HG03469 (cell line): Measurements from ENCODE around the gene MAP3K7CL.
A peak's percentile ranks its signal among the peaks of the same experiment; 100 is the strongest.

ENCODE experiments used
- ATAC-seq: cut with Tn5 transposase; IDR thresholded peaks from one replicate; pipeline ENCODE4 v1.9.1; 2021; ENCODE audit warnings: mild to moderate bottlenecking, moderate library complexity, moderate number of reproducible peaks; ENCODE audit not compliant: unreplicated experiment

Gene MAP3K7CL, protein sequence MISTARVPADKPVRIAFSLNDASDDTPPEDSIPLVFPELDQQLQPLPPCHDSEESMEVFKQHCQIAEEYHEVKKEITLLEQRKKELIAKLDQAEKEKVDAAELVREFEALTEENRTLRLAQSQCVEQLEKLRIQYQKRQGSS

DNA sequence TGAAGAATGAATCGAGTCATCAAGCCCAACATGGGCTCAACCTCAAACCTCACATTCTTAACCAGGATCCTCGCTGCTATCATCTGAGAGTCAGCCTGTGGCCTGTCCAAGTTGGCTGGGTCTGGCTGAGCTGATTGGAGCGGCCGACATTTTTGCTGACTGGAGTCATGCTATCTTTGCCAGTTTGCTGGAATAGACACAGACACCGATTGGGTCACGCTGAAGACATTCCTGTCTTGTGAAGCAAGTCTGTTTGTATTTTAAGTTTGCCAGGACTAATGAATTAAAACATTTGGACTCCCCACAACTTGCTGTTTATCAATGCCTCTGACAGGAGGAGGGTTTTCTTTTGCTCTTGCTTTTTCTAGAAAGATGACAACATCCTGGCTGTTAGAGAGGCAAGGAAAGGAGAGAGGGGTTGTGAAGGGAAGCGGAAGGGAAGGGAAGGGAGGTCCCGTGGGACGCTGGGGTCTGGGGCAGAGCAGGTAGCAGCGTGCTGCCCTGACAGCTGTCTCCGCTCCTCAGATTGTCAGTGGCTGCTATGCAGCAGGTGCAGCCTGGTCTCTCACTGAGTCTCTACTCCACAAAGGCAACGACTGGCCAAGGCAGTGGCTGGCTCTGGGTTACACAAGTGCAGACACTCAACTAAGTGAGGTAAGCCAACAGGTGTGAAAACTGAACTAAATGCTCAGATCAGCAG, at the start of gene MAP3K7CL:
TSS of gene MAP3K7CL (plus strand) at position 375 of the 700 bp plus-strand sequence. CDS start 2,701 bp downstream, outside the sequence.
- no peak for ATAC-seq

DNA sequence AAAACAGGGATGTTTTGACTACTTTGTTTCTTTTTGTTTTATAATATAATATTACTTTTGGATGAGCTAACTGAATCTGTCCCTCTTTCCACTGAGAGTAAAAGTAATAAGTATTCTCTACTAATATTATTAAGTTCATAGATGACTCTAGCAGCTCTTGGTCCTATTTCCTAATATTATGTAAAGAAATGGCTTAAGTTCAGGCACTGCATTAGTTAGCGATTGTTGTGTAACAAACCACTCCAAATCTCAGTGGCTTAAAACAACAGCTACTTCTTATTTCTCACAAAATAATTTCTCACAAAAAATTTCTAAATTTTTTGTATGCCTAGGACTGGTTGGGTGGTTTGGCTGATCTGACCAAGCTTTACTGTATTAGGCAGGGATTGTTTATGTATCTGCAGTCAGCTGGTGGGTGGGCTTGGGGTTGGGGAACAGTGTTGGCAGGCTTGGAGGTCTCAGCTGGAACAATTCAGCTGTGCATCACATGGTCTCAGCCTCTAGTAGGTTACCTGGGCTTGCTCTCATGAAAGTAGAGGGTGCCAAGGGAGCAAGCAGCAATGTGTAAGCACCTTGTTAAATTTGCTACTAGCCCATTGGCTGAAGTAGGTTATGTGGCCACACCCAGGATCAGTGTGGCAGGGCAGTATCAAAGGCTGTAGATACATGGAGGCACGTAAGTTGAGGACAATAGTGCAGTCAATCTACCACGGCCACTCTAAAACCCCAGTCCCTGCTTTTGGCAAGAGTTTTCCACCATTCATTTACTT, 48.2 kb upstream of the MAP3K7CL start:
- no peak for ATAC-seq

DNA sequence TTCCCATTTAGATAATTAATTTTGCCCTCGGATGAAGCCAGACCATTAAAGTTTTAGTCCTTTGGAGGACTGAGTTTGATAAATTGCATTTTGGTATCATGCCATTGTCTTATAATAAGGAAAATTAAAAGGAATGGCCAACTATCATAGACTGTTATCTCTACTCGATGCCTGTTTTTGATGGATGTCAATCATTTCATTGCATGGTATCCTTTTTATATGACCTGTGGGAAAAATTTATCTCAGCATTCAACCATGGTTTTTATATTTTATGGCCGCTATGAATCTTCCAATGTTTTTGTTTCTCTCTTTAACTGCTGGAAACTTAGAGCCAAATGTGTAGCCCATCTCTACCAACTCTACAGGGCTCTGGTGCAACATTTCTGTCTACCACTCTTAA, 47.1 kb upstream of the MAP3K7CL start:
- no peak for ATAC-seq

DNA sequence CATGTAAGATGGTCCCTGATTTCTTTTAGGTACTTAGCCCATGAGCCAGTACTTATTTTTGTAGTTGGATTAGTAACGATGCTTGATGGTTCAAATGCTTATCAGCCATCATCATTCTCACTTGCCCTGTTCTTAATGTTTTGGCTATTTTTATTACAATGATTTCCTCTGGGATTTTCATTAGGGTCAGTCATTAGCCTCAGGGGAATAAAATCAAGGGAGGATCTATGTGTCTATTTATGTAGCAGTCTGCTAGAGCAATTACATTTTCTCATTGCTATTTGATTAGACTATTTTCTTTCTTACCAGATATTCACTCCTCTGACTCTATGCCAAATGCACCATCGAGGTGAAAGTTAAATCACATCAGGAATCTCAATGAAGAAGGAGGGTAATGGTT, 46.1 kb upstream of the MAP3K7CL start:
- no peak for ATAC-seq

DNA sequence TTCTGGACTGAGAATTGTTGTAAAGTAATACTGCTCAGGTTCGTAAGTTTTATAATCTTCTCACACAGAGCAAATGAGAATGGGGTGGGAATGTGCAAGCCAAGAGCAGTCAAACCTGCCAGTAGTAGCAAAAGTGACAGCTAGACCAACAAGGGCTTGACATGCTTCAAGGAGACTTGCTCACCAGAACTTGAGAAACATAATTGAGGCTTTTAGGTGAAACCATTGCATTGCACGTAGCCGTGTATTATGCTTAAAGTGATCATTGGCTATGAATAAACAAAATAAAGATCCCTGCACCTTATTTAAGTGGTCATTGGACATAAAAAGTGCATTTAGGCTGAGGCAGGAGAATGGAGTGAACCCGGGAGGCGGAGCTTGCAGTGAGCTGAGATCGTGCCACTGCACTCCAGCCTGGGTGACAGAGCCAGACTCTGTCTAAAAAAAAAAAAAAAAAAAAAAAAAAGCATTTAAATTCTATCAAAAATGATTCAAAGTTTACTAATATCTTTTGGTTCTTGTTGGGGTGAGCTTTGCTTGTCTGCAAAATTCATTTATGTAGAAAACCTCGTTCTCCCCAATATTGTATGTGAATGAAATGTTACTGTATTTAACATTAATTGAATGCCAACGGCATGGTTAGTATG, 45.2 kb upstream of the MAP3K7CL start:
- ATAC-seq, result no peak

DNA sequence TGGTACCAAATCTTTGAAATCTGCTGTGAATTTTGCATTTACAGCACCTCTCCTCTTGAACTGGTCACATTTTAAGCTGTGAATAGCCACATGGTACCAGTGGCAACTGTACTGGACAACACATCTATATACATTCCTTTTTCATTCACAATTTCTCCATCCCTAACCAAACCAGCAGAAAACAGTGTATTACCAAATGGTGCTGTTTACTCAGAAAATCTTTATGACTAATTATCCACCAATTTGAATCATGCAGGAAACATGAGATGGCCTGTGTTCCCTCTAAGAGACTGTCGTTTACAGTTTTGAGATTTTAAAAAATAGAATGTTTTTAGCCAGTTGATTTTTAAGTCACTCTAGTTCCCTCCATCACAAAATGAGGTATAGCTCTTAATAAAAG, 39.4 kb upstream of the MAP3K7CL start:
- no peak for ATAC-seq

DNA sequence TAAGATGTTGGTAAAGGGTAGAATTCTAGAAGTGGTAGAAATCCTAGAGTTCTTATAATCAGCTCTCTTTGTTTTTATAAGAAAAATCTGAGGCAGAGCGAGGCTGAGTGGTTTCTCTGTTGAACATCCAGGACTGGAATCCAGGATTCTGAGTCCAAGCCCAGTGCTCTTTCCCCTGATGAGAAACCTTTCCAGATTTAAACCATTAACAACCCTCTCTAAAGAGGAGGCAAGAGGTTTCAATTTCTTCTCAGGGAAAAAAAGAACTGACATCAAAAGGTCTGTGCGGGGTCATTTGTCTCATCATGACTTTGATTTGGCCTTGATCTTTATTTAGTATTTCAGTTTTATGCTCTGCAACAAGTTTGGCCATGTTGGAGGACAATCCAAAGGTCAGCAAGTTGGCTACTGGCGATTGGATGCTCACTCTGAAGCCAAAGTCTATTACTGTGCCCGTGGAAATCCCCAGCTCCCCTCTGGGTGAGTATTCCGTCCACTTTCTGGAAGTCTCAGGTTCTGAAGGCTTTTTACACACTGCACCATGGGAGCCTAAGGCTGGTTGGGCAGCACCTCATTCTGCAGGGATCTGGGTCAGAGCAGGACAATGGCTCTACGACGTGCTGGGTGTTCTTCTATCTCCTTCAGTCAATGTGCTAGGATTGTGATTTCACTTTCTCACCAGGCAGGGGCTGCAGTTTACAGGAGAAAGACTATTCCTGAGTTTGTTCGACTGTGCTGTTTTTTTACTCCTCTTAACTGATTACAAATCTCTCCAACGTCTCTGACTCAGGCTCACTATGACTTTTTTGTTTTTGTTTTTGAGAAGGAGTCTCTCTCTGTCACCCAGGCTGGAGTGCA, 38.1 kb upstream of the MAP3K7CL start:
- no peak for ATAC-seq

DNA sequence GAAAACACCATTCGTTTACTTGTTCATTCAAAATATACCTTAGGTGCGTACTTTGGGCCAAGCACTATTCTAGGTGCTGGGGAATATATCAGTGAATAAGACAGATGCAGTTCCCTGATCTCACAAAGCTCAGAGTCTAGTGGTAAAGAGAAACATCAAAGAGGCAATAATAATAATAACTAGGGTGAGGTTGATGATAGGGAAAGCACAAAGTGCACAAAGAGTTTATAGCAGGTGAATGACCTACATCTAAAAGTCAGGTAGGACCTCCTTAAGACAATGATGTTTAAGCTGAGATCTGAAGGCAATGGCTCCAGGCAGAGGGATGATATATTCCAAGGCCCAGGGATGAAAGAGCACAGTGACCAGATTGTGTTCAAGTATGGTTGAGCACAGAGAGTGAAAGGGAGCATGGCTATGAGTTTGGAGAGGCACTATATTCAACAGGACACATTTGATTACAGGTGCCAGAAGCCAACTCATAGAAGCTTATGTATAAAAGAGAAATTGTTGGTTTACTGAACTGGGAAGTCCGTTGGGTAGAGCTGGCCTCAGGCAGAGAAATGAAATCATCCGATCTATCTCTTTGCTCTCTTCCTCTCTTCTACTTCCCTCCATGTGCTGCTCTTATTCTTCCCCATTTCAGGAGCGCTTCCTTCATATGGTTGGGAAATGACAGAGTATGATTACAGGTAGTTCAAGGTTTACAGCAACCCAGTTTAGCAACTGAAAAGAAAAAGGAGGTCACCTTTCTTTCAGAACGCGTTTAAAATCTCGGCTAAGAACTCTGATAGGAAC, 34.0 kb upstream of the MAP3K7CL start:
- ATAC-seq, result no peak

DNA sequence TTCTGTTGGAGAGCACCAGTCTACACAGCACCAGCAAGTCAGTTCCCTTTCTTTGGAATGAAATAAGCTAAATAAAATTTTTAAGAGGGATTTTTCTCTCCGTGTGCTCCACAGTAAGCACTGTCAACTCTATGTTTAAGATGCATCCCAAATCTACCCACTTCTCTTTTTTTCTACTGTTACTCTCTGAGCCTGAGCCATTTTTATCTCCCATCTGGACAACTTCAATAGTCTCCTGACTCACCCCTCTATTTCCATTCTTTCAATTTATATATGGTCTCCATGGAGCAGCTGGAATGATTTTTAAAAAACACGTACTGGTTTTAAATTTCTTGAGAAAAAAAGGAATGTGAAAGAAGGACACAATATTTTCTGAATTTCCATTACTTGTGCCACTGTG, 32.3 kb upstream of the MAP3K7CL start:
- ATAC-seq, result no peak

DNA sequence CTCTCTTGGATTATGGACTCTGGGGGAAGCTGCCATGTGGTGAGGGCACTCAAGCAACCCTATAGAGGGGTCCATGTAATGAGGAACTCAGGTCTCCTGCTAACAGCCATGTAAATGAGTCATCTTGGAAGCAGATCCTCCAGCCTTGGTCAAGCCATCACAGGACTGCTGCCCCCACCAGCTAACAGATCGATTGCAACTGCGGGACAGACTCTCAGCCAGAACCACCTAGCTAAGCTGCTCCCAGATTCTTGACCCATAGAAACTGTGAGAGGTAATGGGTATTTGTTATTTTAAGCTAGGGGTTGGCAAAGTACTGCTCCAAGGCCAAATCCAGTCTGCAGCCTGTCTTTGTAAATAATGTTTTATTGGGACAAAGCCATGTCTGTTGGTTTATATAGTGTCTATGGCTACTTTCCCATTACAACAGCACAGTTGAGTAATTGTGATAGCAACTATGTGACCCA, 27.6 kb upstream of the MAP3K7CL start:
- ATAC-seq, result no peak

DNA sequence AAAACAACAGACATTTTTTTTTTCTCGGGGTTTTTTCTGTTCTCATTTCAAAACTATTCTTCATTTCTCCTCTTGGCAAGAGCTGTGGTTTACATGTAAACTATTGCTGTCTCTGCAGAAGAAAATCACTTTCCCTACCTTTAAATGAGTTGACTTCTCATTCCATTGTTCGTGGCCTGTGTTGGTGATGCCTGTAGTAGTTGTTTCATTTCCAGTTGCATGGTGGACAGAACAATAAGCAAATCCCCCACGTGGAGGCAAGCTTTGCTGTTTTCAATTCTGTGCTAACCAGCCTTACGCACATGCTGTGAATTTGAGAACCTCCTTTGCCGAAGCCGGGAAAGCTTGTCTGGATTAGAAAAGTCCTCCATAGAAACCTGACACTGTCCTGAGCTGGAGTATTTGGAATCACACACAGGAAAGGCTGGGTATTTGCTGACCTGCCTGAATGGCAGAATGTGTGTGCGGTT, 26.2 kb upstream of the MAP3K7CL start:
- no peak for ATAC-seq

DNA sequence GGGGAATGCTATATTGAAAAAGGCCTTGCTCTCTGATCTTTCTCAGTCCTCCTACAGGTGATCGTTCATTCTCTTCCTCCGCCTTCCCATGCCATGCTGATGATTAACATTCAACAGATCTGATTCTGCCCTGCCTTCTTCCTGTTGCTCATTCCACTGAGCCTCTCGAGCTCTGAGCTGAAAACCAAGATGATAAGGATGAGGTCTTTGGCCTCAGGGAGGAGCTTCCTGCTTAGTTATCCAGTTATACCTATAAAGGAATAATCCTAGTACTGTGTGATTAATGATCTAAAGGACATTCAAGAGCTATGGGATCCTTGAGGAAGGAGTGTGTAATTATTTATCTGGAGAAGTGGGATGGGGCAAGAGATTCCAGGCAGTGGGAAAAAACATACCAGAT, 25.2 kb upstream of the MAP3K7CL start:
- ATAC-seq, result no peak

DNA sequence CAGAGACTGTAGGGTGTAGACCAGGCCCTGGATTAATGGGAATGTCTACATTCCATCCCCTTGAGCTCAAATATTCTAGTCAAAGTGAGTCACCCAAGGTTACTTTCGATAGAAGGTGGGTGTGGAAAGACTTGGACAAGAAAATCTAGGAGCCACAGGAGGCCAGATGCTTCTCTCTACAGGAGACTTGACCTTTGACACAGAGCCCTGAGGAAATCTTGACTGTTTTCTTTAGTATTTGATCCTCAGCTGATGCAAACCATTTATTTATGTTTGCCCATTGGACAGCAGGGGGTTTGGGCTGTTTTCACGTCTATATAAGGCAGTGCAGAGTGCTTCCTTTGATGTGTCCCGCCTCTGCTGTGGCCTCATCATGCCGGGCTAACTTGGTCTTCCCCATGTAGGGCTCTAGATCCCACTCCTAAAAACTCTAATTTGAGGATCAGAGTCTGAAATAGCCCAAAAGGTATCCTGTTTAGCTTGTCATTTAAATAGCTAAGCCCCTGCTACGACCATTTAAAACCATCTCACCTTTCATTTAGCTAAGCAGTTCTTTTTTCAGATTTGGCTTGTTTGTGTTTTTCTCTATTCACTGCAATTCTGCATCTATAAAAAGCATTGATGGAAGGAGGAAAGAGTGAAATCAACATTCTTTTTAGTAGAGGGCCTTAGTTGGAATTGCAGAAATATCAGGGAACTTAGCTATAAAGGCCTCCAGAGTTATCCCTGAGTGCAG, 15.5 kb upstream of the MAP3K7CL start:
- no peak for ATAC-seq

DNA sequence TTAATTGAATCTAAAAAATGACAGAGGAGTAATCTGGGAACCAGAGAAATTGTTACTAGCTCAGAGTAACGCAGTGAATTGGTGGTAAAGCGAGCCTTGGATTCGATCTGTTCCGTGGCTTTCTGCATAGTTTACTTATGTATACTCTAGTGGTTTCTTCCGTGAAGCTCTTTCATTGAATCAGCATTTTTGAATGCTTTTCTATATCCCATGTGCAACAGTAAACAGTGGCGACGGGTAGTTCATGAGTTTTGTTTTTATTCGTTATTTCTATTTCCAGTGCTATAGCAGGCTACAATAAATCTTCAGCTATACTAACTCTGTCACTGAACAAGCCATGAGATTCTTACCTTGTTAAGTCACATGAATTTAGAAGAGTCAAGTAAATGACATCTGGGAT, 14.5 kb upstream of the MAP3K7CL start:
- no peak for ATAC-seq

DNA sequence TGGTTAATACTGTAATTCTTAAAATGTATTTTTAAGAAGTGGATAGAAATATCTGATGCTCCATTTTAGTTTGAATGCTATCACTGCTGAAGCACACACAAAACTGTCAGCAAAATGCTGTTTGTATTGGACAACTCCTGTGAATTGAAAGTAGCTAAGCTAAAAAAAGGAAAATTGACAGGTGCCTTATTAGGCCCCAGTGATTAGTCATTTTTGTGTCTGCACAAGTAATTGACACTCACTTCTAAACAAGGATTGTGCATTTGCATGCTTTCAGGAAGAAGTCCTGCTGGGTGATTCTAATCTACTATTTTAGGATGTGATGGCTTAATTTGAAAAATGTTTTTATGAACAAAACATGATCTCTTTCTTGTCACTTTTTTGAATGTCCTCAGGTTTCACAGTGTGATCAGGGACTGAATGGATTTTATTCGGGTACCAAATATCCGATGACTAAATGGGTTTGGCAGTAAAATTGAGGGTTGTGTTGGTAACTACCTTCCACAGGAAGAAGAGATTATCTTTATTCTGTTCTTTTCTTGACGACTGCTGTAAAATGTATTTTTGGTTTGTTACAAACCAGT, 13.0 kb upstream of the MAP3K7CL start:
- ATAC-seq, result peak; percentile 38

DNA sequence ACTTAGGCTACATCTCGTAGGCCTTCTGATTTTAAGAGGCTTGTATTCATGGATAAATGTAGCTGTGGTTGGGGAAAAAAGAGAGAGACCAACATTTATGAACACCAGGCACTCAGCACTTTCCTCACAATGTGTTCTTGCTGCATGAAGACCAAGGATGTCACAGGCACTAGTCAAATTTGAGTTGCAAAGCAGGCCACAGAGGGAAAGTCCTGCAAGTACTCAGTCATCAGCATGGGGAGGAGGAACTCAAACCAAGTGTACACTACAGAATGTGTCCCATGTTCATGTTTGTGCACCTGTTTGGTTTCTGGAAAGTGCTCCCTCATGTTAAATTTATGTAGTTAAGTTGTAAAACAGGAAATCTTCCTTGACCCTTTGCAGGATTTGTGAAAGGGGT, 8.7 kb upstream of the MAP3K7CL start:
- ATAC-seq, result peak; percentile 48

DNA sequence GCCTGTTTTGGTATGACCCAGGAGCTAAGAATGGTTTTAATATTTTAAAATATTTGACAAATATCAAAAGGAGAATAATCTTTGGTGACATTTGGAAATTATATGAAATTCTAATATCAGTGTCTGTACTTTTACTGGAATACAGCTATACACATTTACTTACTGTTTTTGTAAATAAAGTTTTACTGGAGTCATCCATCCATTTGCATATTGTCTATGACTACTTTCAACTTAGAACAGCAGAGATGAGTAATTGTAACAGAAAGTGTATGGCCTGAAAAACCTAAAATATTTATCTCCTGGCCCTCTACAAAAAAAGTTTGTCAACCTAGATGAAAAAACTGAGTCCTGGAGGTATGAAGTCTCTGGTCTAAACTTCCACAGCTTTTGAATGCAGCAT, 5.8 kb upstream of the MAP3K7CL start:
- no peak for ATAC-seq

DNA sequence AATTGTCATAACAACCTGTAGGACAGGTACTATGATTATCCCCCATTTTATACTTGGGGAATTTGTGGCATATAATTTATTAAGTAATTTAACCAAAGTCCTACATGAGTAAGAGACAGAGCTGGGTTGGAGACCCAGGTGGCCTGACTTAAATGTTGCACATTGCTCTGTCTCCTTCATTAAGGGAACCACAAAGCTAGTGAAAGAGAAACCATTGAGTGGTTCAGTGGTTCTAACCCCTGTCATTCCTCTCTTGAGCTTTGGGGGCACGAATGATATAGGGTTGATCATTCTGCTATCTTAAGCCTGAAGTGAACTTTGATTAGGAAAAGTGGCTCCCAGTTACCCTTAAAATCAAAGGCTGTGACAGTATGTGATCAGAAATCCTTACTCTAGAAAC, 5.3 kb upstream of the MAP3K7CL start:
- peak; percentile 75 for ATAC-seq

DNA sequence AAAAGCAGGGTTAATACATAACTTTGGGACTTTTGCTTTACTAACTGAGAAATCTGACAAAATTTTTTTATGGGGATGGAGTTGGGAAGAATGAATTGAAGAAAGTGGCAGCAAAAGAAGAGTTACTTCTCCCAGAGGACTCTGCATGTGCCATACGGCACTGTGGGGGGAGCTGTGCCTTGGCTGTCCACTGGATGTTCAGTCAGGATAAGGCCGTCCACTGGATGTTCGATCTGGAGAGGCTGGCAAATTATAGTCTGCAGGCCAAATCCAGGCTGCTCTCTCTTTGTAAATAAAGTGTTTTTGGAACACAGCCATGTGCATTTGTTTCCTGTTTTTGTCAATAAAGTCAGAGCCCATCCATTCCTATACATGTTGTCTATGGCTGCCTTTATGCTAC, 4.5 kb upstream of the MAP3K7CL start:
- ATAC-seq, result no peak
